NCI-H69 (cell line): ENCODE measurements around the gene MTM1.

Experiments
- DNase-seq: peaks from one replicate; lab custom pipeline; 2025; lab: John Stamatoyannopoulos, UW

The MTM1 gene

GRCh38 chrX:150605603-150606002 is 37.2 kb downstream of the MTM1 start:
- no peak for DNase-seq

GRCh38 chrX:150607201-150607600 is 38.8 kb downstream of the MTM1 start:
- DNase-seq = no peak

- no peak for DNase-seq
These were observed 41.6 kb downstream of the MTM1 start for GRCh38 chrX:150610043-150610442.

GRCh38 chrX:150610446-150610845 is 42.0 kb downstream of the MTM1 start:
- DNase-seq = no peak

GRCh38 chrX:150615356-150615755 is 46.9 kb downstream of the MTM1 start:
- no peak for DNase-seq

GRCh38 chrX:150616179-150616862 is 47.9 kb downstream of the MTM1 start:
- no peak for DNase-seq

- no peak for DNase-seq
These were observed 48.4 kb downstream of the MTM1 start for GRCh38 chrX:150616863-150617198.

- DNase-seq = no peak
These were observed 53.2 kb downstream of the MTM1 start for GRCh38 chrX:150621652-150622051.

GRCh38 chrX:150623583-150623982 is 55.2 kb downstream of the MTM1 start:
- peak; percentile 5 for DNase-seq

GRCh38 chrX:150625097-150625496 is 56.7 kb downstream of the MTM1 start:
- DNase-seq = no peak

- DNase-seq = no peak
These were observed 57.5 kb downstream of the MTM1 start for GRCh38 chrX:150625875-150626274.

GRCh38 chrX:150627957-150628356 is 59.5 kb downstream of the MTM1 start:
- no peak for DNase-seq

- no peak for DNase-seq
These were observed 67.5 kb downstream of the MTM1 start for GRCh38 chrX:150635952-150636351.

GRCh38 chrX:150642423-150642822 is 74.0 kb downstream of the MTM1 start:
- DNase-seq = no peak

GRCh38 chrX:150643271-150643670 is 74.8 kb downstream of the MTM1 start:
- no peak for DNase-seq

- no peak for DNase-seq
These were observed 75.5 kb downstream of the MTM1 start for GRCh38 chrX:150643958-150644357.

- DNase-seq = no peak
These were observed 76.0 kb downstream of the MTM1 start for GRCh38 chrX:150644422-150644821.

GRCh38 chrX:150647331-150647730 is 78.9 kb downstream of the MTM1 start:
- DNase-seq = no peak

- DNase-seq = no peak
These were observed 80.0 kb downstream of the MTM1 start for GRCh38 chrX:150648296-150648940.

GRCh38 chrX:150649096-150649870 is 80.9 kb downstream of the MTM1 start:
- no peak for DNase-seq

GRCh38 chrX:150651906-150652305 is 83.5 kb downstream of the MTM1 start:
- no peak for DNase-seq

- DNase-seq = no peak
These were observed 87.4 kb downstream of the MTM1 start for GRCh38 chrX:150655788-150656187.

- DNase-seq = peak; percentile 72
These were observed 94.7 kb downstream of the MTM1 start for GRCh38 chrX:150663073-150663472.
